OCI-LY7 (cell line): ENCODE data around the gene TAF3. TPM values are rescaled to one million over a fixed set of nuclear protein-coding genes. Genes with fewer than 3 reads are reported as not detected.

Source experiments
- BruUV-seq: library from RNA; stranded (reverse); fragments of 400-500 nt; replicated peaks from 2 replicates; lab custom pipeline; 2021; lab: Mats Ljungman, UMichigan
- CTCF ChIA-PET: fragments of 300-600 bp; sonication (Branson Sonifier 250); formaldehyde crosslinking; loops from one replicate; lab custom pipeline; 2022; ENCODE audit warnings: antibody characterized with exemption; ENCODE audit not compliant: unreplicated experiment; lab: Charles Lee
- POLR2A ChIA-PET: fragments of 300-600 bp; sonication (Branson Sonifier 250); formaldehyde crosslinking; loops from one replicate; lab custom pipeline; 2022; ENCODE audit warnings: antibody characterized with exemption; lab: Charles Lee
- DNase-seq: peaks from one replicate; pipeline ENCODE4 v3.0.0-alpha.2; 2015; ENCODE audit warnings: low spot score
- H2AFZ ChIP-seq: fragments of 200-600 bp; sonication (generic), shearing (Covaris generic); 2 replicates; pipeline ENCODE4 v1.6.1; 2014; ENCODE audit warnings: mild to moderate bottlenecking, antibody characterized with exemption, low read length, moderate library complexity
- H3K27ac ChIP-seq: fragments of 200-600 bp; sonication (generic); 2 replicates; pipeline ENCODE4 v1.5.1; 2014; ENCODE audit warnings: mixed run types, low read depth, mild to moderate bottlenecking, moderate library complexity, low read length, inconsistent platforms; ENCODE audit not compliant: poor library complexity, severe bottlenecking
- H3K36me3 ChIP-seq: fragments of 200-600 bp; sonication (generic); 2 replicates; pipeline ENCODE4 v1.6.1; 2014; ENCODE audit warnings: mild to moderate bottlenecking, antibody characterized with exemption, low read length, moderate library complexity, mixed read lengths; ENCODE audit not compliant: insufficient read depth
- H3K4me1 ChIP-seq: fragments of 200-600 bp; sonication (generic); 2 replicates; pipeline ENCODE4 v1.5.1; 2014; ENCODE audit warnings: mild to moderate bottlenecking, low read length; ENCODE audit not compliant: insufficient read depth, poor library complexity, severe bottlenecking
- H3K4me2 ChIP-seq: fragments of 200-600 bp; sonication (generic); 2 replicates; pipeline ENCODE4 v1.6.1; 2014; ENCODE audit warnings: mild to moderate bottlenecking, low read length
- H3K4me3 ChIP-seq: fragments of 200-600 bp; sonication (generic); 2 replicates; pipeline ENCODE4 v1.5.1; 2014; ENCODE audit warnings: mild to moderate bottlenecking, low read depth, low read length; ENCODE audit not compliant: poor library complexity, severe bottlenecking
- H3K79me2 ChIP-seq: fragments of 200-600 bp; sonication (generic); 2 replicates; pipeline ENCODE4 v1.6.1; 2016; ENCODE audit warnings: low read depth, mild to moderate bottlenecking, low read length, moderate library complexity, mixed read lengths; ENCODE audit not compliant: insufficient read depth
- H3K9me2 ChIP-seq: fragments of 200-600 bp; sonication (generic); 2 replicates; pipeline ENCODE4 v1.6.1; 2016; ENCODE audit warnings: mild to moderate bottlenecking, low read length, mixed read lengths; ENCODE audit not compliant: insufficient read depth
- H3K9me3 ChIP-seq: fragments of 200-600 bp; sonication (generic); 2 replicates; pipeline ENCODE4 v1.6.1; 2014; ENCODE audit warnings: mild to moderate bottlenecking, mixed run types, low read length, mixed read lengths
- H4K20me1 ChIP-seq: fragments of 200-600 bp; sonication (generic); 2 replicates; pipeline ENCODE4 v1.6.1; 2014; ENCODE audit warnings: mild to moderate bottlenecking, antibody characterized with exemption, low read length, moderate library complexity, mixed read lengths; ENCODE audit not compliant: insufficient read depth
- EZH2phosphoT487 ChIP-seq: fragments of 200-600 bp; sonication (generic); IDR thresholded peaks from 2 replicates; pipeline ENCODE4 v1.6.1; 2018; ENCODE audit warnings: low read depth, borderline replicate concordance, mild to moderate bottlenecking, mixed run types, antibody characterized with exemption, low read length, moderate library complexity, mixed read lengths
- intact Hi-C: fragments of 100-400 bp; cut with micrococcal nuclease; formaldehyde crosslinking; loops from one replicate; pipeline ENCODE4 v1.10.0; 2022; ENCODE audit not compliant: unreplicated experiment
- total RNA-seq, 2 experiments: library from RNA; depleted of rRNA in 1 of 2; stranded (reverse); fragments of >200 nt in 1 of 2; shearing (Covaris generic) in 1 of 2; gene quantifications; 2 replicates each; pipeline ENCODE4 v1.2.3, GENCODE V29; 2014 to 2022
- TF ChIP-seq, protein P1 (sequence below): fragments of 200-600 bp; sonication (generic); conservative IDR thresholded peaks from 2 replicates; pipeline ENCODE4 v1.5.1; 2014; ENCODE audit warnings: mild to moderate bottlenecking, antibody characterized with exemption, low read length, moderate library complexity, mixed read lengths

Gene TAF3
- total RNA-seq, 2 experiments from 2014 or later = 3.8 to 11.1 TPM

DNA sequence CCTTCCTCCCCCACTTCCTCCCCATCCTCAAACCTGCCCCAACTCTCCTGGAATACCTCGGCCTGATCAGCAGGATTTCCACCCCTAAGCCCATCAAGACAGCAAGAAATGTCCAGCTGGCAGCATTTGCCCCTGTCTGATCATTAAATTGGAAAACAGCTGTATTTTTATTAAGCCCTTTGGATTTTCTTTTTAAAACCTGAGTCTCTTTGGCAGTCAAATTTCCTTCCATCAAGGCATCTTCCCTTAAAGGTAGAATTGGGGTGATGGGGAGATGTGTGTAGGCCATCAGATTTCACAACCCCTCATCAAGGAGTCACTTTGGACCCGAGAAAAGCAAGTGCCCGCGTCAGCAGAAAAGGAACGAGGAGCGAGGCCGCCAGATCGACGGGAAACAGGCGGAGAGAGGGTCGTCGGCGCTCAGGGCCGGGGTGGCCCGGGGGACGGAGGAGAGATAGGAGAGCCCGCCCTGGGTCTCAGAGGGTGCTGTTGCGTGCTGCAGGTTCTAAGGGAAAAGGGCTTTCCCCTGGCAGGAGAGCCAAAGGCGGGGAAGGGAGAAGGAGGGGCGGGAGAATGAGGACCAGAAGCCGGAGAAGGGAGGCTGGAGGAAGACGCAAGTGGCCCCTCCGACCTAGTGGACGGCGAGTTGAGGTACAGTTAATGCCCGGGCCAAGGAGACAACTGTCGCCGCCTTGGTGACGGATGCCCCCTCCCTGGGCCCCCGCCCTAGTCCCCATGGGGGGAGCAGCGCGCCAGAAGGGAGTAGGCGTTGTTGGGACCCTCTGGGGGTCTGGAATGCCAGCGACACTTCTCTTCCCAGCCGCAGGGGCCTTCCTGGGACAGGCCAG, 224.6 kb downstream of the TAF3 start:
- no peak for DNase-seq

GRCh38 chr10:8043569-8044306, 225.4 kb downstream of the TAF3 start:
- H3K4me1 ChIP-seq = no peaks in the 10 kb centered on the region
- DNase-seq = no peak
- H3K4me3 ChIP-seq = no peak overlapping the region
- ChIA-PET CTCF (no interaction called here), POLR2A (no interaction called here)
- no peaks in the 10 kb centered on the region for H3K9me3 ChIP-seq
- BruUV-seq = no TSS peak
- H3K27ac ChIP-seq = no peak overlapping the region
- no peaks in the 10 kb centered on the region for H4K20me1 ChIP-seq
- no peaks in the 10 kb centered on the region for H3K79me2 ChIP-seq
- no peaks in the 10 kb centered on the region for H3K36me3 ChIP-seq
- intact Hi-C loops = no loop called here
- H3K4me2 ChIP-seq = no peak overlapping the region
- TF ChIP-seq EZH2phosphoT487 = no peak
- TF ChIP-seq, protein P1, sequence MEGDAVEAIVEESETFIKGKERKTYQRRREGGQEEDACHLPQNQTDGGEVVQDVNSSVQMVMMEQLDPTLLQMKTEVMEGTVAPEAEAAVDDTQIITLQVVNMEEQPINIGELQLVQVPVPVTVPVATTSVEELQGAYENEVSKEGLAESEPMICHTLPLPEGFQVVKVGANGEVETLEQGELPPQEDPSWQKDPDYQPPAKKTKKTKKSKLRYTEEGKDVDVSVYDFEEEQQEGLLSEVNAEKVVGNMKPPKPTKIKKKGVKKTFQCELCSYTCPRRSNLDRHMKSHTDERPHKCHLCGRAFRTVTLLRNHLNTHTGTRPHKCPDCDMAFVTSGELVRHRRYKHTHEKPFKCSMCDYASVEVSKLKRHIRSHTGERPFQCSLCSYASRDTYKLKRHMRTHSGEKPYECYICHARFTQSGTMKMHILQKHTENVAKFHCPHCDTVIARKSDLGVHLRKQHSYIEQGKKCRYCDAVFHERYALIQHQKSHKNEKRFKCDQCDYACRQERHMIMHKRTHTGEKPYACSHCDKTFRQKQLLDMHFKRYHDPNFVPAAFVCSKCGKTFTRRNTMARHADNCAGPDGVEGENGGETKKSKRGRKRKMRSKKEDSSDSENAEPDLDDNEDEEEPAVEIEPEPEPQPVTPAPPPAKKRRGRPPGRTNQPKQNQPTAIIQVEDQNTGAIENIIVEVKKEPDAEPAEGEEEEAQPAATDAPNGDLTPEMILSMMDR = no peak
- H3K9me2 ChIP-seq = no peaks in the 10 kb centered on the region
- no peak overlapping the region for H2AFZ ChIP-seq

More for the DNA sequence above, 224.6 kb downstream of the TAF3 start:
- Histone ChIP-seq H3K79me2 (no peaks in the 10 kb centered on the region), H3K9me2 (no peaks in the 10 kb centered on the region), H3K4me2 (no peak overlapping the region), H3K4me1 (no peaks in the 10 kb centered on the region), H3K9me3 (no peaks in the 10 kb centered on the region), H2AFZ (no peak overlapping the region), H3K36me3 (no peaks in the 10 kb centered on the region), H3K27ac (no peak overlapping the region), H4K20me1 (no peaks in the 10 kb centered on the region), H3K4me3 (no peak overlapping the region)
- BruUV-seq = no TSS peak
- POLR2A ChIA-PET = interaction anchor here (0.6 kb wide), 1 partner anchor 17 kb away, joined by 3 read pairs; no protein-coding TSS in a partner anchor
- TF ChIP-seq, protein P1 = no peak
- no peak for TF ChIP-seq EZH2phosphoT487
- CTCF ChIA-PET = no interaction called here
- intact Hi-C loops = no loop called here
